ENCODE measurements around the gene FOLR1.

The FOLR1 gene

DNA sequence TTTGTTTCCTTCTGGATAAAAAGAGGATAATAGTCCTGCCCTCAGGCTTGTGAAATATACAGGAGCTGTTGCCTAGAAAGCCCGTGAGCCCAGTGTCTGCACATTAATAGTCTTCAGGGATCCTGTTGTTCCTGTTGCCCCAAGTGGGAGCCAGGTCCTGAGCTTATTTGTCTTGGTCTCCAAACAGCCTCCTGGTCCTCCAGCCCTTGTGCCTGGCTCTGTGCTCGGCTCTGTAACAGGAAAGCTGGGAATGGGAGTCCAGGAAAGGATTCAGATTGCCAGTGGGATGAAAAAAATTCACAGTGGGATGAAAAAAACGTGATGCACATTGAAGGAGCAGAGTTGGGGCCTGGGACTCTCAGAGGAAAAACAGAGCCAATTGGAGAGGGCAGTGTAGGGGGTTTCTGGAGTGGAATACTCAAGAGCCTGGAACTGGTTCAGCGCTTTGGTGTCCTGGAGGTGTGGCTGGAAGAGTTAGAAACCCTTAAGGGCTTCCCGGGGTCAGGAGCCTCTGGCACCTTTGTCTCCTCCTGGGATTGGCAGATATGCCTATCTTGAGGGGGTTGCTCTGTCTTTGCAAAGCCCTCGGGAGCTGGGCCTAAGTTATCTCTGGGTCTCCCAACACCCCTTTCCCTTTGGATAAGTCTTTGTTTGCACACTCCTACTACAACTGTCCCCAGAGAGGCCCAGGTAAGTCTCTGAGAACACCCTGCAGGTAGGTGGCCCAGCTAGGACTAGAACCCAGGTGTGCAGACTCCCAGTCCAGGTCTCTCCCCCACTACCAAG lies 30.4 kb downstream of the FOLR1 start:
- Histone ChIP-seq H3K27ac (peak overlapping the region; percentile 92 to 95), H3K4me3 (peak overlapping the region; percentile 77)
- no peak for DNase-seq (ENCODE audit: low spot score)
- TF ChIP-seq CTCF (IDR thresholded peaks at IDR 0.05) = no peak

DNA sequence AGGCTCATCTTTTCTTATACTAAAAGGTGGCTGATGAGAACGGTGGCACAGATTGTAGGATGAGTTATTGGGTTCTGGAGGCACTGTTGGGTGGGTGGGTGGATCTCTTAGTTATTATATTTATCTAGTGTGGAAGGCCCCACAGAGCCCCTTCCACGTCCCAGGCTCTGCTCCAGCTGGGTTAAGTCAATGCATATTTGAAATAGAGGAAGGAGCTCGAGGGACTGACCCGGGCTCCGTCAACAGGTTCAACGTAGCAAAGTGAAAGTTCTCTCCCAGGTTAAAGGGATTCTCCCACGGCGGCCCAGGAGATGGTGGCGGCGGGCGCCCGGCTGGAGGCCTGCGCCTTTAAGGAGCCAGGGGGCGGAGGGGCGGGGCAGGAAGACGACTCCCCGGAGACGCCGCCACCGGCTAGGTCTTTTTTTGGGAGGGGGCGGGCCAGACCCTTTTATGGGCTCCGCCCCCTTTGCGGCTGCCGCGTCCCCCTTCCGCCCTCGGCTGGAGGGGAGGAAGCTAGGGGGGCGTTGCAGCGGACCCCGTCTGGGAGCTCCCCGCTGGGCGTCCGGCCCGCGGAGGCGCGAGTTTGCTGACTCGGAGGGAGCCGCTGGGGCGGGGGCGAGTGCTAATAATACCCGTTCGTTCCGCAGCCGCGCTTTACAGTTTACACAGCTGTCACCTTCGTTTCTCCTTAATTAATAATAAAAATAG lies 31.1 kb downstream of the FOLR1 start:
- DNase-seq (ENCODE audit: low spot score) = peak; percentile 96
- Histone ChIP-seq H3K27ac (peak overlapping the region; percentile 92 to 95), H3K4me3 (peak overlapping the region; percentile 77)
- TF ChIP-seq CTCF (IDR thresholded peaks at IDR 0.05) = peak; percentile 17

- DNase-seq (ENCODE audit: low spot score) = no peak
- Histone ChIP-seq H3K4me3 (peak overlapping the region; percentile 77), H3K27ac (peak overlapping the region; percentile 92 to 95)
- no peak for TF ChIP-seq CTCF (IDR thresholded peaks at IDR 0.05)
Measured at GRCh38 chr11:72223615-72224563, 31.9 kb downstream of the FOLR1 start.

GRCh38 chr11:72224564-72225410 lies 32.8 kb downstream of the FOLR1 start, which contains the start of gene INPPL1:
TSS of gene INPPL1 (plus strand) at chr11:72224767. CDS start at chr11:72224985, 218 bp downstream.
- peak within 1 kb of the TSS; percentile 92 to 95 for H3K27ac ChIP-seq

GRCh38 chr11:72225411-72225951 lies 33.5 kb downstream of the FOLR1 start:
- peak overlapping the region; percentile 92 to 95 for H3K27ac ChIP-seq
- no peak for DNase-seq (ENCODE audit: low spot score)
- TF ChIP-seq CTCF (IDR thresholded peaks at IDR 0.05) = no peak
- peak overlapping the region; percentile 77 for H3K4me3 ChIP-seq

More at GRCh38 chr11:72224564-72225410, 32.8 kb downstream of the FOLR1 start, which contains the start of gene INPPL1:
- no peak for DNase-seq (ENCODE audit: low spot score)
- no peak for TF ChIP-seq CTCF (IDR thresholded peaks at IDR 0.05)
- H3K4me3 ChIP-seq = peak within 1 kb of the TSS; percentile 77

DNA sequence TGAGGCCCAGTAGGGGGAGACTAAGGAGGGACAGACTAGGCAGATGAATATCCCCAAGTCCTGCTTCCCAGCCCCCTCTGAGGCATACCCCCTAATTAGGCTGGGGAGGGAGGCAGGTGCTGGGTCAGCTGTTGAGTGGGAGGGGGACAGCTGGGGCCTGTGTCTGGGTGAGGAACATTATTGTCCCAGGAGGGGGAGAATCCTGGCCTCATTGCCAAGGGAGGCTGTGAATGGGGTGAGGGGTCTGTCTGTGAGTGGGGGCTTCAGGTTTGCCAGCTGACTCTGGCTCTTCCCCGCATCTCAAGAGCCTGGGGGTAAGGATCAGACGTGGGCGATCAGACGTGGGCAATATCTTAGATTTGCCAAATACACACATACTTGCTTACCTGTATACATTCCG lies 34.8 kb downstream of the FOLR1 start:
- DNase-seq (ENCODE audit: low spot score) = peak; percentile 62
- no peak for TF ChIP-seq CTCF (IDR thresholded peaks at IDR 0.05)
- no peak overlapping the region for H3K27ac ChIP-seq
- H3K4me3 ChIP-seq = no peak overlapping the region

Data from coronary artery (tissue), 2 donors.